ENCODE measurements around the gene PI16. TPM values are rescaled to one million over a fixed set of nuclear protein-coding genes. Genes with fewer than 3 reads are reported as not detected.

The PI16 gene
- polyA plus RNA-seq, 1 of the 3 experiments (the other 2 are of a cell fraction), result 0.02 TPM

- H3K4me3 ChIP-seq (ENCODE audit: low read depth in 2 of 2, low read length in 1 of 2), result no peak overlapping the region
- no peaks in the 10 kb centered on the region for H3K9me3 ChIP-seq
- H3K27ac ChIP-seq (ENCODE audit: low read depth in 2 of 2, low read length in 1 of 2), result no peak overlapping the region; a peak in 1 of 4 replicates
- peaks cover 3 to 7% of the 10 kb centered on the region in 2 experiments; a peak in 1 of 4 replicates for H3K4me1 ChIP-seq (ENCODE audit: control insufficient read depth in 1 of 2, insufficient read depth in 2 of 2, low read depth in 1 of 2, low read length in 1 of 2)
- H3K9me2 ChIP-seq, result no peaks in the 10 kb centered on the region
- H3K36me3 ChIP-seq (replicated peaks in 1 of 2; ENCODE audit: control insufficient read depth in 1 of 2, insufficient read depth in 2 of 2, low read length in 1 of 2), result peaks cover 34 to 49% of the 10 kb centered on the region in 2 experiments
- H2AFZ ChIP-seq (ENCODE audit: low read depth), result no peak overlapping the region
- no peak for DNase-seq
- ChIA-PET POLR2A (interaction anchor here (0.6 kb wide), 1 partner anchor 112 kb away, joined by 4 read pairs; no protein-coding TSS in a partner anchor), CTCF (interaction anchor here (0.9 to 7.7 kb wide), 12 partner anchors 13 to 218 kb away, joined by 3 to 46 read pairs (median 4); partner anchors contain the start of genes C6orf89 and PPIL1)
- H3K4me2 ChIP-seq, result no peak overlapping the region
- no peaks in the 10 kb centered on the region for H3K27me3 ChIP-seq (ENCODE audit: insufficient read depth)
- no peak for TF ChIP-seq MXI1 (IDR thresholded peaks at IDR 0.05; ENCODE audit: low read depth, low read length)
- TF ChIP-seq RFX5 (IDR thresholded peaks at IDR 0.05; ENCODE audit: low read length), result no peak
- TF ChIP-seq MAX (IDR thresholded peaks at IDR 0.05; ENCODE audit: low read depth), result no peak
- TF ChIP-seq USF1 (IDR thresholded peaks at IDR 0.05; ENCODE audit: borderline replicate concordance, low read depth), result no peak
- TF ChIP-seq TEAD4 (IDR thresholded peaks at IDR 0.05; ENCODE audit: borderline replicate concordance, insufficient read depth), result no peak
- TF ChIP-seq NFIC (IDR thresholded peaks at IDR 0.05; ENCODE audit: borderline replicate concordance), result no peak
- TF ChIP-seq CHD2 (IDR thresholded peaks at IDR 0.05; ENCODE audit: low read length, partially characterized antibody), result no peak
- no peak for TF ChIP-seq POLR2AphosphoS5 (IDR thresholded peaks at IDR 0.05; ENCODE audit: low read depth, low read length)
- no peak for TF ChIP-seq GABPA (IDR thresholded peaks at IDR 0.05; ENCODE audit: low read depth)
- no peak for TF ChIP-seq FOSL2 (IDR thresholded peaks at IDR 0.05; ENCODE audit: borderline replicate concordance, low read depth)
- TF ChIP-seq, protein P1, sequence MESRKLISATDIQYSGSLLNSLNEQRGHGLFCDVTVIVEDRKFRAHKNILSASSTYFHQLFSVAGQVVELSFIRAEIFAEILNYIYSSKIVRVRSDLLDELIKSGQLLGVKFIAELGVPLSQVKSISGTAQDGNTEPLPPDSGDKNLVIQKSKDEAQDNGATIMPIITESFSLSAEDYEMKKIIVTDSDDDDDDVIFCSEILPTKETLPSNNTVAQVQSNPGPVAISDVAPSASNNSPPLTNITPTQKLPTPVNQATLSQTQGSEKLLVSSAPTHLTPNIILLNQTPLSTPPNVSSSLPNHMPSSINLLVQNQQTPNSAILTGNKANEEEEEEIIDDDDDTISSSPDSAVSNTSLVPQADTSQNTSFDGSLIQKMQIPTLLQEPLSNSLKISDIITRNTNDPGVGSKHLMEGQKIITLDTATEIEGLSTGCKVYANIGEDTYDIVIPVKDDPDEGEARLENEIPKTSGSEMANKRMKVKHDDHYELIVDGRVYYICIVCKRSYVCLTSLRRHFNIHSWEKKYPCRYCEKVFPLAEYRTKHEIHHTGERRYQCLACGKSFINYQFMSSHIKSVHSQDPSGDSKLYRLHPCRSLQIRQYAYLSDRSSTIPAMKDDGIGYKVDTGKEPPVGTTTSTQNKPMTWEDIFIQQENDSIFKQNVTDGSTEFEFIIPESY (IDR thresholded peaks at IDR 0.05; ENCODE audit: borderline replicate concordance, low read depth), result no peak
- no peaks in the 10 kb centered on the region for H3F3A ChIP-seq (replicated peaks; ENCODE audit: insufficient read depth)
- H3K9ac ChIP-seq, result no peak overlapping the region
- peaks cover 71% of the 10 kb centered on the region for H4K20me1 ChIP-seq (ENCODE audit: insufficient read depth)
- 87% methylated on average over 6 of the region's 11 CpGs for WGBS (ENCODE audit: low lambda C conversion rate)
- H3K79me2 ChIP-seq (ENCODE audit: insufficient read depth), result peaks cover 50% of the 10 kb centered on the region
Measured at GRCh38 chr6:36978421-36979346, 24.1 kb downstream of the PI16 start.

- TF ChIP-seq, protein P2, sequence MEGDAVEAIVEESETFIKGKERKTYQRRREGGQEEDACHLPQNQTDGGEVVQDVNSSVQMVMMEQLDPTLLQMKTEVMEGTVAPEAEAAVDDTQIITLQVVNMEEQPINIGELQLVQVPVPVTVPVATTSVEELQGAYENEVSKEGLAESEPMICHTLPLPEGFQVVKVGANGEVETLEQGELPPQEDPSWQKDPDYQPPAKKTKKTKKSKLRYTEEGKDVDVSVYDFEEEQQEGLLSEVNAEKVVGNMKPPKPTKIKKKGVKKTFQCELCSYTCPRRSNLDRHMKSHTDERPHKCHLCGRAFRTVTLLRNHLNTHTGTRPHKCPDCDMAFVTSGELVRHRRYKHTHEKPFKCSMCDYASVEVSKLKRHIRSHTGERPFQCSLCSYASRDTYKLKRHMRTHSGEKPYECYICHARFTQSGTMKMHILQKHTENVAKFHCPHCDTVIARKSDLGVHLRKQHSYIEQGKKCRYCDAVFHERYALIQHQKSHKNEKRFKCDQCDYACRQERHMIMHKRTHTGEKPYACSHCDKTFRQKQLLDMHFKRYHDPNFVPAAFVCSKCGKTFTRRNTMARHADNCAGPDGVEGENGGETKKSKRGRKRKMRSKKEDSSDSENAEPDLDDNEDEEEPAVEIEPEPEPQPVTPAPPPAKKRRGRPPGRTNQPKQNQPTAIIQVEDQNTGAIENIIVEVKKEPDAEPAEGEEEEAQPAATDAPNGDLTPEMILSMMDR (IDR thresholded peaks at IDR 0.05), result peak; percentile 35
- peak; percentile 66 for TF ChIP-seq RAD21 (IDR thresholded peaks at IDR 0.05; ENCODE audit: low read length)
- no peak for TF ChIP-seq MAX (IDR thresholded peaks at IDR 0.05; ENCODE audit: low read depth)
- TF ChIP-seq SMC3 (IDR thresholded peaks at IDR 0.05; ENCODE audit: low read depth, low read length), result peak; percentile 35; the same call in 1 of the 2 replicates
- peak; percentile 63 for DNase-seq
- H3K9me2 ChIP-seq, result no peaks in the 10 kb centered on the region
- H2AFZ ChIP-seq (ENCODE audit: low read depth), result no peak overlapping the region
- ChIA-PET CTCF (interaction anchor here (0.6 to 7.7 kb wide), 11 partner anchors 14 to 218 kb away, joined by 3 to 46 read pairs (median 4); partner anchors contain the start of genes C6orf89 and PPIL1), POLR2A (no interaction called here)
- peaks cover 3 to 13% of the 10 kb centered on the region in 2 experiments; a peak in 1 of 4 replicates for H3K4me1 ChIP-seq (ENCODE audit: control insufficient read depth in 1 of 2, insufficient read depth in 2 of 2, low read depth in 1 of 2, low read length in 1 of 2)
- no peak overlapping the region for H3K9ac ChIP-seq
- H3K27me3 ChIP-seq (ENCODE audit: insufficient read depth), result no peaks in the 10 kb centered on the region
- H3F3A ChIP-seq (replicated peaks; ENCODE audit: insufficient read depth), result no peaks in the 10 kb centered on the region
- H3K4me3 ChIP-seq (ENCODE audit: low read depth in 2 of 2, low read length in 1 of 2), result no peak overlapping the region
- H3K79me2 ChIP-seq (ENCODE audit: insufficient read depth), result peaks cover 56% of the 10 kb centered on the region
- peaks cover 77% of the 10 kb centered on the region for H4K20me1 ChIP-seq (ENCODE audit: insufficient read depth)
- WGBS (ENCODE audit: low lambda C conversion rate), result 94% methylated on average over 4 of the region's 4 CpGs
- H3K27ac ChIP-seq (ENCODE audit: low read depth in 2 of 2, low read length in 1 of 2), result no peak overlapping the region; a peak in 1 of 4 replicates
- H3K36me3 ChIP-seq (replicated peaks in 1 of 2; ENCODE audit: control insufficient read depth in 1 of 2, insufficient read depth in 2 of 2, low read length in 1 of 2), result peaks cover 28 to 43% of the 10 kb centered on the region in 2 experiments
- H3K9me3 ChIP-seq, result no peaks in the 10 kb centered on the region
- H3K4me2 ChIP-seq, result no peak overlapping the region
Measured at GRCh38 chr6:36979347-36979742, 24.8 kb downstream of the PI16 start.
